WTC11 (cell line): ENCODE results near the gene MCM7. TPM values are rescaled to one million over a fixed set of nuclear protein-coding genes. Genes with fewer than 3 reads are reported as not detected.
A peak's percentile ranks its signal among the peaks of the same experiment; 100 is the strongest.

Experiments
- ATAC-seq: fragments of 200-7000 bp; cut with Tn5 transposase; 2 replicates; pipeline ENCODE4 v1.10.0; 2021; ENCODE audit warnings: mild to moderate bottlenecking, moderate library complexity
- CTCF ChIA-PET: fragments of 300-600 bp; sonication (Branson Sonifier 250); formaldehyde crosslinking; loops from one replicate; lab custom pipeline; 2021; ENCODE audit warnings: antibody characterized with exemption; lab: Charles Lee
- POLR2A ChIA-PET: fragments of 350-600 bp; sonication (Branson Sonifier 250); formaldehyde crosslinking; loops from one replicate; lab custom pipeline; 2021; ENCODE audit warnings: antibody characterized with exemption; lab: Charles Lee
- DNase-seq: peaks from one replicate; pipeline ENCODE4 v3.0.0; 2021; ENCODE audit warnings: low spot score
- H3K27ac Mint-ChIP-seq: 2 replicates; pipeline ENCODE4 v1.8.0; 2021; ENCODE audit warnings: mixed read lengths
- H3K27me3 Mint-ChIP-seq: 2 replicates; pipeline ENCODE4 v1.8.0; 2021; ENCODE audit warnings: low read depth, mild to moderate bottlenecking, moderate library complexity, mixed read lengths
- H3K36me3 Mint-ChIP-seq: 2 replicates; pipeline ENCODE4 v1.8.0; 2021; ENCODE audit warnings: mixed read lengths
- H3K4me1 Mint-ChIP-seq: 2 replicates; pipeline ENCODE4 v1.8.0; 2022; ENCODE audit warnings: mixed read lengths
- H3K4me3 Mint-ChIP-seq: 2 replicates; pipeline ENCODE4 v1.8.0; 2021; ENCODE audit warnings: mild to moderate bottlenecking, moderate library complexity, mixed read lengths
- H3K9me3 Mint-ChIP-seq: 2 replicates; pipeline ENCODE4 v1.8.0; 2021; ENCODE audit warnings: mixed read lengths
- ELF4 ChIP-seq: sonication (generic); formaldehyde crosslinking; IDR thresholded peaks from 2 replicates; pipeline ENCODE4 v1.8.1; 2022; ENCODE audit warnings: low read depth, mild to moderate bottlenecking, moderate library complexity, missing genetic modification reagents
- EMX1 ChIP-seq: fragments of 250-450 bp; sonication (Bioruptor Pico); IDR thresholded peaks from 2 replicates; pipeline ENCODE4 v1.8.0; 2021; ENCODE audit warnings: mild to moderate bottlenecking
- FOXJ3 ChIP-seq: sonication (generic); formaldehyde crosslinking; IDR thresholded peaks from 2 replicates; pipeline ENCODE4 v1.9.0; 2021; ENCODE audit warnings: missing genetic modification reagents, mild to moderate bottlenecking, borderline replicate concordance
- GTF2I ChIP-seq: fragments of 250-450 bp; sonication (Bioruptor Pico); conservative IDR thresholded peaks from 2 replicates; pipeline ENCODE4 v1.4.0; 2021; ENCODE audit warnings: mild to moderate bottlenecking
- OVOL2 ChIP-seq: fragments of 250-450 bp; sonication (Bioruptor Pico); IDR thresholded peaks from 2 replicates; pipeline ENCODE4 v1.9.0; 2021; ENCODE audit warnings: mild to moderate bottlenecking, borderline replicate concordance
- PRRX2 ChIP-seq: fragments of 250-450 bp; sonication (Bioruptor Pico); IDR thresholded peaks from 2 replicates; pipeline ENCODE4 v1.8.0; 2021; ENCODE audit warnings: mild to moderate bottlenecking
- TCF7 ChIP-seq: sonication (generic); formaldehyde crosslinking; IDR thresholded peaks from 2 replicates; pipeline ENCODE4 v1.8.0; 2022; ENCODE audit warnings: mild to moderate bottlenecking, low read depth, missing genetic modification reagents, moderate library complexity
- ZBTB21 ChIP-seq: sonication (generic); formaldehyde crosslinking; IDR thresholded peaks from 2 replicates; pipeline ENCODE4 v1.8.1; 2023; ENCODE audit warnings: mild to moderate bottlenecking, missing genetic modification reagents, borderline replicate concordance
- ZNF121 ChIP-seq: sonication (generic); formaldehyde crosslinking; IDR thresholded peaks from 2 replicates; pipeline ENCODE4 v1.8.0; 2023; ENCODE audit warnings: missing genetic modification reagents
- ZNF416 ChIP-seq: fragments of 250-450 bp; sonication (Bioruptor Pico); IDR thresholded peaks from 2 replicates; pipeline ENCODE4 v1.9.0; 2021; ENCODE audit warnings: mild to moderate bottlenecking, inconsistent platforms
- ZNF671 ChIP-seq: fragments of 250-450 bp; sonication (Bioruptor Pico); IDR thresholded peaks from 2 replicates; pipeline ENCODE4 v1.8.0; 2021; ENCODE audit warnings: mild to moderate bottlenecking
- total RNA-seq: library from RNA; stranded (reverse); gene quantifications from 3 replicates; pipeline ENCODE4 v1.2.3, GENCODE V29; 2021
- TF ChIP-seq, protein P1 (sequence below): sonication (generic); formaldehyde crosslinking; IDR thresholded peaks from 2 replicates; pipeline ENCODE4 v1.8.0; 2023; ENCODE audit warnings: missing genetic modification reagents
- TF ChIP-seq, protein P2 (sequence below): sonication (generic); formaldehyde crosslinking; IDR thresholded peaks from 2 replicates; pipeline ENCODE4 v1.8.1; 2023; ENCODE audit warnings: mild to moderate bottlenecking, missing genetic modification reagents
- TF ChIP-seq, protein P3 (sequence below): sonication (generic); formaldehyde crosslinking; IDR thresholded peaks from 2 replicates; pipeline ENCODE4 v1.8.1; 2023; ENCODE audit warnings: mild to moderate bottlenecking, missing genetic modification reagents, moderate library complexity
- TF ChIP-seq, protein P4 (sequence below): sonication (generic); formaldehyde crosslinking; IDR thresholded peaks from 2 replicates; pipeline ENCODE4 v1.8.0; 2023; ENCODE audit warnings: missing genetic modification reagents, mild to moderate bottlenecking, borderline replicate concordance
- TF ChIP-seq, protein P5 (sequence below): fragments of 250-450 bp; sonication (Bioruptor Pico); conservative IDR thresholded peaks from 2 replicates; pipeline ENCODE4 v1.9.0; 2021; ENCODE audit warnings: mild to moderate bottlenecking
- TF ChIP-seq, protein P6 (sequence below): fragments of 200-600 bp; IDR thresholded peaks from 2 replicates; pipeline ENCODE4 v1.8.0; 2022; ENCODE audit warnings: antibody characterized with exemption

The MCM7 gene
- total RNA-seq, 1 experiment from 2014 or later = 351 TPM

DNA sequence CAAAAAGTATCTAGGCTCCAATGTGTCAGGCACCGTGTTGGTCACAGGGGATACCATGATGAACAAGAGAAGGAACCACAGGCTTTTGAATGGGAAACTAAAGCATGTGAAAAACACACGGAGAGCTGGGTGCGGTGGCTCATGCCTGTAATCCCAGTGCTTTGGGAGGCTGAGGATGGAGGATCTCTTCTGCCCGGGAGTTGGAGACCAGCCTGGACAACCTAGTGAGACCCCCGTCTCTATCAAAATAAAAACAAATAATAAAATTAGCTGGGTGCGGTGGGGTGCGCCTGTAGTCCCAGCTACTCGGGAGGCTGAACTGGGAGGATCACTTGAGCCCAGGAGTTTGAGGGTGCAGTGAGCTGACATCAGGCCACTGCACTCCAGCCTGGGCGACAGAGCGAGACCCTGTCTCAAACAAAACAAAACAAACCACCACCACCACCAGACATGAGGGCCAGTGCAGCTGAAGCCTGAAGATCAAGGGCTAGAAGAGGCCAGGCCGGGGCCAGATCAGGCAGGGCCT is 13.0 kb downstream of the MCM7 start:
- Mint-ChIP-seq H3K27ac (peak overlapping the region; percentile 92), H3K27me3 (no peaks in the 10 kb centered on the region; the same call in 1 of the 2 replicates), H3K4me1 (peaks cover 15% of the 10 kb centered on the region), H3K4me3 (peak overlapping the region; percentile 93), H3K9me3 (no peaks in the 10 kb centered on the region), H3K36me3 (peaks cover 29% of the 10 kb centered on the region)
- ATAC-seq = no peak
- DNase-seq = no peak
- ChIA-PET CTCF (interaction anchor here (1.0 to 1.4 kb wide), 2 partner anchors 14 to 44 kb away, joined by 3 read pairs; partner anchors contain the start of gene AP4M1), POLR2A (interaction anchor here (0.7 to 6.2 kb wide), 3 partner anchors 13 to 83 kb away, joined by 3 to 41 read pairs (median 3); partner anchors contain the start of genes AP4M1 and MCM7)
- TF ChIP-seq ZNF671 (CRISPR knock-in tag) (no peak), GTF2I (CRISPR knock-in tag) (0 out of 2 replicates have a peak, but pooled peaks have one; percentile 50), ZNF121 (CRISPR knock-in tag) (peak; percentile 92)

DNA sequence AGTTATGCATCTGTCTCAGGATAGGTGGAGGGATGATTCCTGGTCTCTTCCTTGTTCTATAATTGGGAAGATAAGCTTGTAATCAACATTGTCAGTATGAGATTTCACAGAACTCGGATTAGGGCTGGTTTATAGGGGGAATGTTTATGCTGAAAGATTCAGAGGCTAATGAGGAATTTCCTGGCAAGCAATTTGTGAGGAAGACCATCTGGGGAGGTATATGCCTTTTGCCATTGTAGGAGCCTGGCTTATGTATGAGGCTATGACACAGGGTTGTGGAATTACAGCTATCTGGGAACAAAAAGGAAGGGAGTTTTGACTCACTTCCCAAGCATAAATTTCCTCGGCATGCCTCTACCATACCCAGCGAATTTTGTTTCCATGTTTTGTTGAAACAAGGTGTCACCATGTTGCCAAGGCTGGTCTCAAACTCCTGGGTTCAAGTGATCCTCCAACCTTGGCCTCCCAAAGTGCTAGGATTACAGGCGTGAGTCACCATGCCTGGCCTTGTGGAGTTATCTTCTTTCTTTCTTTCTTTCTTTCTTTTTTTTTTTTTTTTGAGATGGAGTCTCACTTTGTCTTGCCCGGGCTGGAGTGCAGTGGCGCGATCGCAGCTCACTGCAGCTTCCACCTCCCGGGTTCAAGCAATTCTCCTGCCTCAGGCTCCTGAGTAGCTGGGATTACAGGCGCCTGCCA is 14.0 kb downstream of the MCM7 start:
- no peak overlapping the region; the same call in 1 of the 2 replicates for H3K4me3 Mint-ChIP-seq
- ChIA-PET POLR2A (interaction anchor here (0.6 to 6.2 kb wide), 2 partner anchors 14 to 51 kb away, joined by 3 to 41 read pairs; partner anchors contain the start of genes AP4M1 and MCM7), CTCF (no interaction called here)
- peaks cover 20% of the 10 kb centered on the region for H3K36me3 Mint-ChIP-seq
- H3K27ac Mint-ChIP-seq = no peak overlapping the region; the same call in 1 of the 2 replicates
- no peak for ATAC-seq
- peaks cover 21% of the 10 kb centered on the region for H3K4me1 Mint-ChIP-seq
- no peaks in the 10 kb centered on the region for H3K9me3 Mint-ChIP-seq
- no peak for DNase-seq
- TF ChIP-seq OVOL2 (no peak), ELF4 (CRISPR knock-in tag) (no peak), FOXJ3 (no peak), PRRX2 (CRISPR knock-in tag) (no peak), ZBTB21 (CRISPR knock-in tag) (no peak), ZNF416 (CRISPR knock-in tag) (no peak), EMX1 (CRISPR knock-in tag) (no peak), TCF7 (CRISPR knock-in tag) (no peak)
- TF ChIP-seq, protein P1, sequence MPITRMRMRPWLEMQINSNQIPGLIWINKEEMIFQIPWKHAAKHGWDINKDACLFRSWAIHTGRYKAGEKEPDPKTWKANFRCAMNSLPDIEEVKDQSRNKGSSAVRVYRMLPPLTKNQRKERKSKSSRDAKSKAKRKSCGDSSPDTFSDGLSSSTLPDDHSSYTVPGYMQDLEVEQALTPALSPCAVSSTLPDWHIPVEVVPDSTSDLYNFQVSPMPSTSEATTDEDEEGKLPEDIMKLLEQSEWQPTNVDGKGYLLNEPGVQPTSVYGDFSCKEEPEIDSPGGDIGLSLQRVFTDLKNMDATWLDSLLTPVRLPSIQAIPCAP (CRISPR knock-in tag) = no peak
- TF ChIP-seq, protein P2, sequence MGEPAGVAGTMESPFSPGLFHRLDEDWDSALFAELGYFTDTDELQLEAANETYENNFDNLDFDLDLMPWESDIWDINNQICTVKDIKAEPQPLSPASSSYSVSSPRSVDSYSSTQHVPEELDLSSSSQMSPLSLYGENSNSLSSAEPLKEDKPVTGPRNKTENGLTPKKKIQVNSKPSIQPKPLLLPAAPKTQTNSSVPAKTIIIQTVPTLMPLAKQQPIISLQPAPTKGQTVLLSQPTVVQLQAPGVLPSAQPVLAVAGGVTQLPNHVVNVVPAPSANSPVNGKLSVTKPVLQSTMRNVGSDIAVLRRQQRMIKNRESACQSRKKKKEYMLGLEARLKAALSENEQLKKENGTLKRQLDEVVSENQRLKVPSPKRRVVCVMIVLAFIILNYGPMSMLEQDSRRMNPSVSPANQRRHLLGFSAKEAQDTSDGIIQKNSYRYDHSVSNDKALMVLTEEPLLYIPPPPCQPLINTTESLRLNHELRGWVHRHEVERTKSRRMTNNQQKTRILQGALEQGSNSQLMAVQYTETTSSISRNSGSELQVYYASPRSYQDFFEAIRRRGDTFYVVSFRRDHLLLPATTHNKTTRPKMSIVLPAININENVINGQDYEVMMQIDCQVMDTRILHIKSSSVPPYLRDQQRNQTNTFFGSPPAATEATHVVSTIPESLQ (CRISPR knock-in tag) = no peak
- TF ChIP-seq, protein P3, sequence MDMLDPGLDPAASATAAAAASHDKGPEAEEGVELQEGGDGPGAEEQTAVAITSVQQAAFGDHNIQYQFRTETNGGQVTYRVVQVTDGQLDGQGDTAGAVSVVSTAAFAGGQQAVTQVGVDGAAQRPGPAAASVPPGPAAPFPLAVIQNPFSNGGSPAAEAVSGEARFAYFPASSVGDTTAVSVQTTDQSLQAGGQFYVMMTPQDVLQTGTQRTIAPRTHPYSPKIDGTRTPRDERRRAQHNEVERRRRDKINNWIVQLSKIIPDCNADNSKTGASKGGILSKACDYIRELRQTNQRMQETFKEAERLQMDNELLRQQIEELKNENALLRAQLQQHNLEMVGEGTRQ (CRISPR knock-in tag) = no peak
- TF ChIP-seq, all 79 proteins: peak for 0
- H3K27me3 Mint-ChIP-seq = no peaks in the 10 kb centered on the region; the same call in 1 of the 2 replicates

DNA sequence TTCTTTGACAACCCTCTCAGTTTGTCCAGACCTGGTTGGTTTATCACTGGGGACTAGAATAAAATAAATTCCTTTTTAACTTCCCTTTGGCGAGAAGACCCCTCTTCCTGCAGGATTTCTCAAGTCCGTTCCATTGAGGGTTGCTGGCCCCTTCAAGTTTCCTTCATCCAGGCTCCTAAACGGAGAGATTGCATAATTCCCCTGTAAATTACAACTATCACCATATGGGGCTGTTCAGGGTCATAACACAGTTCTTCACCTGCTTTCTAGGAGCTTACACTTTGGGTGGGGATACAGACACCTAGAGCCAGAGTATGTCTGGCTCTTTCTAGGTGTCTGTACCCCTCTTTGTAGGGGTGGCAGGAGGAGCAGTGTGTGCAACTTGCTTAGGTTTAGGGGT is 15.7 kb downstream of the MCM7 start:
- POLR2A ChIA-PET = no interaction called here
- DNase-seq = no peak
- Mint-ChIP-seq H3K36me3 (peaks cover 8% of the 10 kb centered on the region), H3K9me3 (no peaks in the 10 kb centered on the region), H3K4me1 (peaks cover 25% of the 10 kb centered on the region), H3K27ac (no peak overlapping the region), H3K27me3 (no peaks in the 10 kb centered on the region; the same call in 1 of the 2 replicates), H3K4me3 (no peak overlapping the region)
- TF ChIP-seq, protein P4, sequence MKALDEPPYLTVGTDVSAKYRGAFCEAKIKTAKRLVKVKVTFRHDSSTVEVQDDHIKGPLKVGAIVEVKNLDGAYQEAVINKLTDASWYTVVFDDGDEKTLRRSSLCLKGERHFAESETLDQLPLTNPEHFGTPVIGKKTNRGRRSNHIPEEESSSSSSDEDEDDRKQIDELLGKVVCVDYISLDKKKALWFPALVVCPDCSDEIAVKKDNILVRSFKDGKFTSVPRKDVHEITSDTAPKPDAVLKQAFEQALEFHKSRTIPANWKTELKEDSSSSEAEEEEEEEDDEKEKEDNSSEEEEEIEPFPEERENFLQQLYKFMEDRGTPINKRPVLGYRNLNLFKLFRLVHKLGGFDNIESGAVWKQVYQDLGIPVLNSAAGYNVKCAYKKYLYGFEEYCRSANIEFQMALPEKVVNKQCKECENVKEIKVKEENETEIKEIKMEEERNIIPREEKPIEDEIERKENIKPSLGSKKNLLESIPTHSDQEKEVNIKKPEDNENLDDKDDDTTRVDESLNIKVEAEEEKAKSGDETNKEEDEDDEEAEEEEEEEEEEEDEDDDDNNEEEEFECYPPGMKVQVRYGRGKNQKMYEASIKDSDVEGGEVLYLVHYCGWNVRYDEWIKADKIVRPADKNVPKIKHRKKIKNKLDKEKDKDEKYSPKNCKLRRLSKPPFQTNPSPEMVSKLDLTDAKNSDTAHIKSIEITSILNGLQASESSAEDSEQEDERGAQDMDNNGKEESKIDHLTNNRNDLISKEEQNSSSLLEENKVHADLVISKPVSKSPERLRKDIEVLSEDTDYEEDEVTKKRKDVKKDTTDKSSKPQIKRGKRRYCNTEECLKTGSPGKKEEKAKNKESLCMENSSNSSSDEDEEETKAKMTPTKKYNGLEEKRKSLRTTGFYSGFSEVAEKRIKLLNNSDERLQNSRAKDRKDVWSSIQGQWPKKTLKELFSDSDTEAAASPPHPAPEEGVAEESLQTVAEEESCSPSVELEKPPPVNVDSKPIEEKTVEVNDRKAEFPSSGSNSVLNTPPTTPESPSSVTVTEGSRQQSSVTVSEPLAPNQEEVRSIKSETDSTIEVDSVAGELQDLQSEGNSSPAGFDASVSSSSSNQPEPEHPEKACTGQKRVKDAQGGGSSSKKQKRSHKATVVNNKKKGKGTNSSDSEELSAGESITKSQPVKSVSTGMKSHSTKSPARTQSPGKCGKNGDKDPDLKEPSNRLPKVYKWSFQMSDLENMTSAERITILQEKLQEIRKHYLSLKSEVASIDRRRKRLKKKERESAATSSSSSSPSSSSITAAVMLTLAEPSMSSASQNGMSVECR = no peak
- TF ChIP-seq, protein P5, sequence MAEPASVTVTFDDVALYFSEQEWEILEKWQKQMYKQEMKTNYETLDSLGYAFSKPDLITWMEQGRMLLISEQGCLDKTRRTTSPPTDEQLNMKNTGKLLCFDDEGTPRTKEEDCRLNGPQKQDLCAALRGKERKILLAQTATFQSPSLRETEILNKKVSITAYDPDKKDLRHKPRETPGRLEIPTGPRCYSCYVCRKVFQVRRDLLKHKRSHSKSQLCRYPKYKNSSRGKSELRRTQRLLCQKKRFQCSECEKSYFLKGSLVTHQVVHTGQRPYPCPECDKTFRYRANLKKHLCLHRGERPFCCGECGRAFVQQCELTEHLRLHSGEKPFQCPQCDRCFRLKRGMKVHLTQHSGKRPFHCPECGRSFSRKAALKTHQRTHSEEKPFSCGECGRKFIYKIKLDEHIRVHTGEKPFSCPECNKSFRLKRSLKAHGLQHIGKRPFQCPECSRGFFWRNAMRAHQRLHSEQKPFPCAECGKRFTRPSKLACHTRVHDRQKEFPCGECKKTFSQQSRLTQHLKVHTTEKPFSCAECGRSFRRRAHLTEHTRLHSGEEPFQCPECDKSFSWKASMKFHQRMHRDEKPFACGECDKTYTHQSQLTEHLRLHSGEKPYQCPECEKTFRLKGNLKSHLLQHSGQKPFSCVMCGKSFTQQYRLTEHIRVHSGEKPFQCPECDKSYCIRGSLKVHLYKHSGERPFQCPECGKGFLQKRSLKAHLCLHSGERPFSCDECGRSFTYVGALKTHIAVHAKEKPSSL (CRISPR knock-in tag) = no peak
- TF ChIP-seq, protein P6, sequence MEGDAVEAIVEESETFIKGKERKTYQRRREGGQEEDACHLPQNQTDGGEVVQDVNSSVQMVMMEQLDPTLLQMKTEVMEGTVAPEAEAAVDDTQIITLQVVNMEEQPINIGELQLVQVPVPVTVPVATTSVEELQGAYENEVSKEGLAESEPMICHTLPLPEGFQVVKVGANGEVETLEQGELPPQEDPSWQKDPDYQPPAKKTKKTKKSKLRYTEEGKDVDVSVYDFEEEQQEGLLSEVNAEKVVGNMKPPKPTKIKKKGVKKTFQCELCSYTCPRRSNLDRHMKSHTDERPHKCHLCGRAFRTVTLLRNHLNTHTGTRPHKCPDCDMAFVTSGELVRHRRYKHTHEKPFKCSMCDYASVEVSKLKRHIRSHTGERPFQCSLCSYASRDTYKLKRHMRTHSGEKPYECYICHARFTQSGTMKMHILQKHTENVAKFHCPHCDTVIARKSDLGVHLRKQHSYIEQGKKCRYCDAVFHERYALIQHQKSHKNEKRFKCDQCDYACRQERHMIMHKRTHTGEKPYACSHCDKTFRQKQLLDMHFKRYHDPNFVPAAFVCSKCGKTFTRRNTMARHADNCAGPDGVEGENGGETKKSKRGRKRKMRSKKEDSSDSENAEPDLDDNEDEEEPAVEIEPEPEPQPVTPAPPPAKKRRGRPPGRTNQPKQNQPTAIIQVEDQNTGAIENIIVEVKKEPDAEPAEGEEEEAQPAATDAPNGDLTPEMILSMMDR = no peak
- no peak for ATAC-seq
- CTCF ChIA-PET = no interaction called here
